Right atrium auricular region (tissue), 2 donors: ENCODE results near the gene KLC4. TPM values are rescaled to one million over a fixed set of nuclear protein-coding genes. Genes with fewer than 3 reads are reported as not detected.

Experiments used
- DNase-seq: peaks from one replicate; pipeline ENCODE4 v3.0.0-alpha.2; 2019; ENCODE audit warnings: low spot score
- H3K27ac ChIP-seq, 2 donors: fragments of 200-600 bp; sonication (generic); 1 replicate in 1 of 2; 2 replicates in 1 of 2; pipeline ENCODE4 v1.5.1; 2016 to 2019
- H3K27me3 ChIP-seq, 2 donors: fragments of 200-600 bp; sonication (generic); one replicate each; pipeline versions ENCODE4 v1.5.1 to v1.6.0; 2017 to 2019
- H3K36me3 ChIP-seq: fragments of 200-600 bp; sonication (generic); one replicate; pipeline ENCODE4 v1.5.1; 2016
- H3K4me1 ChIP-seq, 2 donors: fragments of 200-600 bp; sonication (generic); one replicate each; pipeline versions ENCODE4 v1.5.1 to v1.6.0; 2017 to 2019
- H3K4me3 ChIP-seq, 2 donors: fragments of 200-600 bp; sonication (generic); 1 replicate in 1 of 2; 2 replicates in 1 of 2; pipeline ENCODE4 v1.5.1; 2017 to 2019; ENCODE audit warnings: mild to moderate bottlenecking in 1 of 2, moderate library complexity in 1 of 2
- H3K9me3 ChIP-seq, 2 donors: fragments of 200-600 bp; sonication (generic); one replicate each; pipeline ENCODE4 v1.5.1; 2019
- total RNA-seq, 2 donors: library from RNA; depleted of rRNA; stranded (reverse); fragments of >200 nt; gene quantifications; one replicate each; pipeline ENCODE4 v1.1.0, GENCODE V29; 2016
- TF ChIP-seq, protein P1 (sequence below), 2 donors: fragments of 200-600 bp; sonication (generic); IDR thresholded peaks; one replicate each; pipeline ENCODE4 v1.5.1; 2019; ENCODE audit warnings: antibody characterized with exemption in 2 of 2

The KLC4 gene
- total RNA-seq, 2 donors from 2014 or later = 22.5 to 46.5 TPM

DNA sequence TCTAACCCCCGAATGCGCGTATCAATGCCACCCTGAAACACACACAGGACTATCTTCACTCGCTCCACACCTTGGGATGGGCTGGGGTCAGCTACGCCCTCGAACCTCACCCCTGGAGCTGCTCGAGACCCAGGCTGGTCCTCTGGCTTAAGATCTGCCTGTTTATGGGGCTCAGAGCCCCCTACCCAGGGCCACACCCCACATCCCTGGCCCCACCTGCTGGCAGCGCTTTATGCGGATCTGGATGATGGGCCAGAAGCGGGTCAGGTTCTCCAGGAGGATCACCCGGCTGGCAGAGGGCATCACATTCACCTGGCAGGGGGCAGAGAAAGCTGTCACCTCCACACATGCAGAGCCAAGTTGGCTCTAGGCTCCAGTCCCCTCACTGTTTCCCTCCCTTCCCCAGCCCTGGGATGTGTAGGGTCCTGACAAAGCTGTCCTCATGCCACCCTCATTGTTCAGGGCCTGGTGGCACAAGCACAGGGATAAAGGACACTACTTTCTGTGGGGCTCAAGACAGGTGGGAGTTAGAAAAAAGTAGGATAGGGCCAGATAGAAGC lies 14.0 kb upstream of the KLC4 start:
- TF ChIP-seq, protein P1, sequence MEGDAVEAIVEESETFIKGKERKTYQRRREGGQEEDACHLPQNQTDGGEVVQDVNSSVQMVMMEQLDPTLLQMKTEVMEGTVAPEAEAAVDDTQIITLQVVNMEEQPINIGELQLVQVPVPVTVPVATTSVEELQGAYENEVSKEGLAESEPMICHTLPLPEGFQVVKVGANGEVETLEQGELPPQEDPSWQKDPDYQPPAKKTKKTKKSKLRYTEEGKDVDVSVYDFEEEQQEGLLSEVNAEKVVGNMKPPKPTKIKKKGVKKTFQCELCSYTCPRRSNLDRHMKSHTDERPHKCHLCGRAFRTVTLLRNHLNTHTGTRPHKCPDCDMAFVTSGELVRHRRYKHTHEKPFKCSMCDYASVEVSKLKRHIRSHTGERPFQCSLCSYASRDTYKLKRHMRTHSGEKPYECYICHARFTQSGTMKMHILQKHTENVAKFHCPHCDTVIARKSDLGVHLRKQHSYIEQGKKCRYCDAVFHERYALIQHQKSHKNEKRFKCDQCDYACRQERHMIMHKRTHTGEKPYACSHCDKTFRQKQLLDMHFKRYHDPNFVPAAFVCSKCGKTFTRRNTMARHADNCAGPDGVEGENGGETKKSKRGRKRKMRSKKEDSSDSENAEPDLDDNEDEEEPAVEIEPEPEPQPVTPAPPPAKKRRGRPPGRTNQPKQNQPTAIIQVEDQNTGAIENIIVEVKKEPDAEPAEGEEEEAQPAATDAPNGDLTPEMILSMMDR (IDR thresholded peaks at IDR 0.05) = no peak
- H3K27me3 ChIP-seq = no peaks in the 10 kb centered on the region
- no peaks in the 10 kb centered on the region for H3K4me1 ChIP-seq
- no peaks in the 10 kb centered on the region for H3K9me3 ChIP-seq
- no peak overlapping the region for H3K27ac ChIP-seq
- no peak for DNase-seq
- H3K36me3 ChIP-seq = peaks cover 63% of the 10 kb centered on the region
- no peak overlapping the region for H3K4me3 ChIP-seq

DNA sequence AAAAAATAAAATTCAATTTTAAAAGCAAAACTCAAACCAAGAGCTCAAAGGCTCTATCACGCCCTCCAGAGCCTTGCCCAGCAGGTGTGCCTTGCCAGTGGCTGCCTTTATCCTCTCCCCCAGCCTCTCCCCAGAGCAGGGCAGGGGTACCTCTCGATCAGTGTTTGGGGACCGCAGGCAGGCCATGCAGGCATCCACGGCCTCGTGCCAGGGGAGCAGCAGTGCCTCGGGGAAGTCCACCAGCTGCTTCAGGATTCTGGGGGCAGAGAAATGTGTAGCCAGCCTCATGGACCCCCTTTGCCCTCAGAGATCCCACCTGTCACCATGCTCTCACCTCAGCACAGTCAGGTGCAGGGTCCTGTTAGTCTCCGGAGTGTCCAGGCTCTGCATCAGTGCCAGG lies 11.4 kb upstream of the KLC4 start:
- H3K9me3 ChIP-seq = no peaks in the 10 kb centered on the region
- DNase-seq = no peak
- no peaks in the 10 kb centered on the region for H3K27me3 ChIP-seq
- H3K36me3 ChIP-seq = peaks cover 51% of the 10 kb centered on the region
- H3K4me1 ChIP-seq = peaks cover 0 to 12% of the 10 kb centered on the region in 2 donors
- no peak overlapping the region for H3K4me3 ChIP-seq
- H3K27ac ChIP-seq = no peak overlapping the region
- TF ChIP-seq, protein P1 (IDR thresholded peaks at IDR 0.05) = no peak

DNA sequence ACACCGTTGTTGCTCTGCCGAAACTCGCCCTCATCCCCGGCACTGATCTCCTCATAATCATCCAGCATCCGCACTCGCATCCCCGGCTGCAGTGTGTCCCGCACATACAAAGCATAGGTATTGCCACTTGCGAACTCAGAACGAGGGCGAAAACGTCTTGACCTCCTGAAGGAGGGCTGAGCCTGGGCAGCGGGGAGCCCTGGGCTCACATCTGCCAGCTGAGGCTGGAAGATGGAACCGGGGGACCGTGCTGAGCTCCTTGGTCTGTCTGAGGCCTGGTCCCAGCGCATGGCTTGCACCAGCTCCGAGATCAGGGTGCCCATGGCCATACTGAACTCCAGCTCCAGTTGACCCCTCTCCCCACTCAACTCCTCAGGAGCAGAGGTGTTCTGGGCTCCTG lies 8.4 kb upstream of the KLC4 start:
- no peaks in the 10 kb centered on the region for H3K27me3 ChIP-seq
- TF ChIP-seq, protein P1 (IDR thresholded peaks at IDR 0.05) = no peak
- H3K36me3 ChIP-seq = peaks cover 36% of the 10 kb centered on the region

GRCh38 chr6:43052225-43052841 lies 7.1 kb upstream of the KLC4 start:
- Histone ChIP-seq H3K9me3 (no peaks in the 10 kb centered on the region), H3K4me1 (peaks cover 0 to 23% of the 10 kb centered on the region in 2 donors), H3K27ac (peak overlapping the region; percentile 92 to 96), H3K4me3 (no peak overlapping the region), H3K27me3 (no peaks in the 10 kb centered on the region), H3K36me3 (peaks cover 40% of the 10 kb centered on the region)
- DNase-seq = no peak
- TF ChIP-seq, protein P1 (IDR thresholded peaks at IDR 0.05) = no peak

More for the DNA sequence above, 8.4 kb upstream of the KLC4 start:
- no peak for DNase-seq
- H3K4me1 ChIP-seq = peaks cover 0 to 23% of the 10 kb centered on the region in 2 donors
- no peak overlapping the region for H3K27ac ChIP-seq
- no peak overlapping the region for H3K4me3 ChIP-seq
- H3K9me3 ChIP-seq = no peaks in the 10 kb centered on the region

GRCh38 chr6:43052842-43053544 lies 6.4 kb upstream of the KLC4 start:
- Histone ChIP-seq H3K36me3 (peaks cover 42% of the 10 kb centered on the region), H3K27me3 (no peaks in the 10 kb centered on the region), H3K4me1 (peaks cover 0 to 29% of the 10 kb centered on the region in 2 donors), H3K27ac (peak overlapping the region; percentile 92 to 96), H3K4me3 (peak overlapping the region; percentile 69 to 71), H3K9me3 (no peaks in the 10 kb centered on the region)
- TF ChIP-seq, protein P1 (IDR thresholded peaks at IDR 0.05) = no peak
- DNase-seq = no peak
